ENCODE data around the gene ARL15.

The ARL15 gene

DNA sequence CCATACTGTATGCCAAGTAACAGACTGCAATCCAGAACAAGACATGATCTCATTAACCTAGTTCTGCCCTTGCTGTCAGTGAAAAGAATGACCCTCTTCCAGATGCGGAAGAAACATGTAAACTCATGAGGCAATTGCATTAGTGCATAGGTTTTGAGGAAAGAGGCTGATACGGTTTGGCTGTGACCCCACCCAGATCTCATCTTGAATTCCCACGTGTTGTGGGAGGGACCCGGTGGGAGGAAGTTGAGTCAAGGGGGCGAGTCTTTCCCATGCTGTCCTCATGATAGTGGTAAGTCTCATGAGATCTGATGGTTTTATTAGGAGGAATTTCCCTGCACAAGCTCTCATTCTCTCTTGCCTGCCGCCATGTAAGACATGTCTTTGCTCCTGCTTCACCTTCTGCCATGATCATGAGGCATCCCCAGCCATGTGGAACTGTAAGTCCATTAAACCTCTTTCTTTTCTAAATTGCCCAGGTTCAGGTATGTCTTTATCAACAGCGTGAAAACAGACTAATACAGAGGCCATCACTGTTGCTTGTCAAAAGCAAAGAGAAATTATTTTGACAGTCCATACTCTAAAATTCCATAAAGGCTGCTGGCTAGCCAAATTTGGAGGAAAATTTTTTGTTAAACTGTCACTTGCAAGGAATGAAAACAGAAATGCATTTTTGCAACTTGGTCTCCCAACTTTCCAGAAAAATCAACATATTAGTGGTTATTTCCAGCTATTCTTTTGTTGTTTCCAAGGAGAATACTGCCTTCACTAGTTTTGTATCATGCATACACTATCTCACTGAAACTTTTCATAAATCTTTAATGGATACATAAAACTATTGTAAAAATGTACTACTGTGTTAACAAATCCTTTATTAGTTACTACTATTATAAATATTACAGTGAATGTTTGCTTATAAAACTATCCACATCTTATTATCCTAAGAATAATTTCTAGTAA, 3.2 kb upstream of the ARL15 start:
- no peak for DNase-seq

- DNase-seq: no peak
Measured at GRCh38 chr5:54312499-54312898, 2.1 kb upstream of the ARL15 start.

DNA sequence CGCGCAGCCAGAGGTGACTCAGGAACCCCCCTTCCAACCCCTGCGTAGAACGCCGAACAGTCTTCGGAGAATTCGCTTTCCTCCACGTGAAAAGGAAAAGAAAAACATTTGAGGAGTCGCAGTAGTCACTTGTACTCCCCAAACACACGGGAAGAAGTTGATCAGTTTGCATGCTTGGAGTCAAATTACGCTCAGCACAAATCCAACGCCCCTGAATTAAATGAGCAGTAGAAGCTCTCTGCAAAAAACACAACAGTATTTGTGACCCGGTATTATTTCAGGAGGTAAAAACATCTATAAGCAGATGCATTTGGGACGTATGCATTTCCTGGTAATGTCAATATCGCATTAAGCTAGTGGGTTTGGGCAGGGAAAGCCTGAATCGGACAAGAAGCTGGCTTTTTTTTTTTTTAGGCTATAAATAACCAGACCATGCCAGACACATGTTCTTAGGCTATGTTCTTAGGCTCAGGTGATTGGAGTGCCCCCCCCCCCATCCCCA, 854 bp upstream of the ARL15 start:
- DNase-seq: no peak

GRCh38 chr5:54309691-54310432, 511 bp downstream of the ARL15 start:
- peak; percentile 18 for DNase-seq

GRCh38 chr5:54309276-54309675, 1.1 kb downstream of the ARL15 start:
- DNase-seq: no peak

- DNase-seq: no peak
Measured at GRCh38 chr5:54307583-54307982, 2.8 kb downstream of the ARL15 start.

- DNase-seq: no peak
Measured at GRCh38 chr5:54306893-54307292, 3.5 kb downstream of the ARL15 start.

DNA sequence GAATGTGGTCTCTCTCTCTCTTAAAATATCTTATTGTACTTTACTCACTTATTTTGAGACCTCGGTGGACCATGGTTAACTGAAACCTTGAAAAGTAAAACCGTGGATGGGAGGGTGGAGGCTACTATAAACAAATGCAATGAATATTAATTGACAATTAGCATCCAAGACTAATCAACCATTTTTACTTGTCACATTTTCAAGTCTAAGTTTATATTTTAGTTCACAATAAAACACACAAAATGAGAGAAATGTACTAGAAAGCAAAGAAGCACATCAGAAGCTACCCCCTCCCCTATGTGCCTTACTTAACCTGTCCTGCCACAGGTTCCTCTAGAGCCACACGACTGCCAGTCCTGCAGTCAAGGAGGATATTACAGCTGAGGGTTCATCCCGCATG, 4.6 kb downstream of the ARL15 start:
- DNase-seq: no peak

DNA sequence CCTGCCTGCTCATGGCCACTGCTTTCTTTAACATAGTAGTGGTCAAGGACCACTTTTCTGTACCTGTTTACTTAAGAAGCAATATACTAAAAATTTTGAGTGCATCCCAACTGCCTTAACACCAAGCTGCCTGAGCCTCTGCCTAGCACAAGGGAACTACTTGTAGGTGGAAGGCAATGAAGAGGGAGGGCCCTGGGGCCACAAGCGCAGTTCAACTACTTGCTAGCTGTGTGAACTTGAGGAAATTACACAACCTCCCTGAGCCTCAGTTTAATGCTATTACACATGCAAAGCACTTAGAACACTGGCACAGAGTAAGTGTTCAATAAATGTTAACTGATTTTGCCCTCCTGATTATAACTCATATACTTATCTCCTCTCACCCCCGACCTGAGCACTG, 6.3 kb downstream of the ARL15 start:
- no peak for DNase-seq

GRCh38 chr5:54302267-54302687, 8.1 kb downstream of the ARL15 start:
- DNase-seq: no peak

DNA sequence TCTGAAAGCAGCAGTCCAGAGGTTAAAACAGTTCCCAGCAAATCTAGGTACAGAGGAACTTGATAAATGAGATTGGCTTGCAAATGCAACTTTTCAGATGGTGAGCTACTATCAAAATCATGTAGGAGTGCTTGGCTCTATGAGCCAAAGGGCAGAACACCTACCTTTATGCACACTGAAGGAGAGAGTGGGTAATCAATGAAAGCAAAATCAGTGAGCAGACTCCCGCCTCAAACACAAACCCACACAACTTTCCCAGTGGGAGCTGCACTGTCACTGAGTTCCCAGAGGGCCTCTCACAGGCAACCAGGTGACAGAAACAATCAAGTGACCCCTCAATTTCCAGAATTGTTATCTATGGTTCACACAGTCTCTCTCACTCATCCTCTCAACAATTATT, 8.5 kb downstream of the ARL15 start:
- DNase-seq: no peak

GRCh38 chr5:54301220-54301619, 9.2 kb downstream of the ARL15 start:
- DNase-seq: no peak

DNA sequence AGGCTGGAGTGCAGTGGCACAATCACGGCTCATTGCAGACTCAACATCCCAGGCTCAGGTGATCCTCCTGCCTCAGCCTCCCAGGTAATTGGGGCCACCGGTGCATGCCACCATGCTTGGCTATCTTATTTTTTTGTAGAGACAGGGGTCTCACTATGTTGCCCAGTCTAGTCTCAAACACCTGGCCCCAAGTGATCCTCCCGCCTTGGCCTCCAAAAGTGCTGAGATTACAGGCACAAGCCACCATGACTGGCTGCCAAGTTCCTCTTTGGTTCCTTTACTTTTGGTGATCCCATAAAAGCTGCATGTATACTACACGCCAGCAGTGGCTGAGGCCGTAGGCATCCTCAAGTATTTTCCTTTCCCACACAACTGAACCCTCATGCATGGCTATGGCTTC, 11.4 kb downstream of the ARL15 start:
- DNase-seq: no peak

GRCh38 chr5:54296386-54296785, 14.0 kb downstream of the ARL15 start:
- DNase-seq: no peak

GRCh38 chr5:54295651-54296276, 14.6 kb downstream of the ARL15 start:
- DNase-seq: no peak

DNA sequence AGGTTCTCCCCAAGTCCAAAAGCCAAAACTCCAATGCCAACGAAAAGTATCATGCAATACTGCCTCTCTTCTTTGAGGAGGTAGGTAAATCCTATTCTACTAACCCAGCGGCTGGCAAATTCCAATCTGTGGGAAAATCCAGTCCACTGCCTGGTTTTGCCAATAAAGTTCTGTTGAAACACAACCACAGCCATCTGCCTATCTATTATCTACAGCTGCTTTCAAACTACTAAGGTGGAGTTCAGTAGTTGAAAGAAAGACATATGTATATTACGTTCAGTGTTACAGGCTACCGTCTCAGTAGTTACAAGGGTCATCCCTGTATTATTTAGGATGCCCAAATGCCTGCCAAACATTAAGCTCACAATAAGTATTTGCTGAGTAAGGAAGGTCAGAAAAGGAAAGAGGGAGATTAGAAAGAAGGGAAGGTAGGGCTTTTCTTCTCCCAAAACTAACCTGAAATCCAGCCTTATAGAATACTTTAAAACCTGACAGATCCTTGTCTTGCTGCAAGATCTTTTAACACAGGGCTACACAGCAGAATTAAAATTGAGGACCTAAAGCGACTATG, 16.2 kb downstream of the ARL15 start:
- no peak for DNase-seq

- DNase-seq: no peak
Measured at GRCh38 chr5:54292866-54293265, 17.5 kb downstream of the ARL15 start.

DNA sequence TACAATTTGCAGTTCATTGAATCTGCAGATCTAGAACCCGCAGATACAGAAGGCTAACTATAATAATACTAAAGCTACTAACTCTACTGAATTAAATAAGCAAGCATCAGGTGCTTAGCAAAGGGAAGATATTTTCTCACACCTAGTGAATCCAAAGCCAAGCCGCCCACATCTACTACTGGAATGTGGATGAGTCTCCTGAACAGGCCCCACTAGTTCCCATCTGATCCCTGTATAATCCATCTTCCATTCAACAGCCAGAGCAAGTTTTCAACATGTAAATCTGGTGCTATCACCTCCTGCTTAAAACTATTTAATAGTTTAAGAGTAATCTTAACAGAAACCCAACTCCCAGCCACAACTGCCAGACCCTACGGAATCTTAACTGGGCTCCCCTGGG, 18.9 kb downstream of the ARL15 start:
- DNase-seq: no peak

DNA sequence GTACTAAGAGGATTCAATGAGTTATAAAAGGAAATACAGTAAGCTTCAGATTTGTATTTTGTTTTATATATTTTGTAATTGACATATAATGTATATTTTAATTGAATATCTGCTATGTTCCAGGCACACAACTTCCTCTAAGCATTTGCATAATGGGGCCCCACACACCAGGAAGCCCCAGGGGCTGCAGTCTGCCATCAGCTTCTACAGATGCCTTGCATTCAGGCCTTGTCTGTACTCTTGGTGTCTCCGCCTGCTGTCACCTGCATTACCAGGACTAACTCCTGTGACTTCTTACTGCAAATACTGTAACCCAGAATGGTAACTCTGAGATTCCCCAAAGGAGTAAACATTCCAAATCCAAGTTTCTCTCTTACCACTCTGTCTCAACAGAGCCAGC, 20.6 kb downstream of the ARL15 start:
- no peak for DNase-seq

- DNase-seq: no peak
Measured at GRCh38 chr5:54288568-54289217, 21.7 kb downstream of the ARL15 start.

DNA sequence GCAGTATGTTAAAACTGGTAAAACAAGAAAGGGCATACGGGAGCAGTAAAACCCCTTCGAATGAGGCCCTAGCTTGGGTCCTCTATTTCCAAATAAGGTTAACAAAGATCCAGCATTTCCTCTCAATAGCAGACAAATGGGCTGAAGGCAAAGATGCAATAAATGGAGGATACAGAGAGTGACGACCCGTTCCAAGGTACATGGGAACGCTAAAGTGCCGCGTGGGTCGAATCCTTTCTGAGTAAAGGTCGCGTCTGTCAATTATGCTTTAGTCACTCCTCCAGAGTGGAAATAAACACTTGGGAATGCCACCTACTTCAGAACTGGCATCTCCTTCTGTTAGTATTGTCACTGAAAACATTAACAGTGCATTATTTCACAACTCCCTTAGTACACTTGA, 24.7 kb downstream of the ARL15 start:
- DNase-seq: no peak

- no peak for DNase-seq
Measured at GRCh38 chr5:54284586-54284985, 25.8 kb downstream of the ARL15 start.

- DNase-seq: no peak
Measured at GRCh38 chr5:54282876-54283275, 27.5 kb downstream of the ARL15 start.

Measured in activated CD4-positive, alpha-beta T cell treated with anti-CD3 and anti-CD28 coated beads, Interleukin-10, Interleukin-2, amounts not matched to agents 100 ng/mL and 50 ng/mL, durations not matched to agents 16 hours and 8 hours (primary cell).